HepG2 (cell line): ENCODE data around the gene INO80B. TPM values are rescaled to one million over a fixed set of nuclear protein-coding genes. Genes with fewer than 3 reads are reported as not detected.

ENCODE experiments used
- ARNT2 ChIP-seq: sonication (generic); formaldehyde crosslinking; IDR thresholded peaks from 2 replicates; pipeline ENCODE4 v1.8.0; 2022; ENCODE audit warnings: mild to moderate bottlenecking, low read depth, missing genetic modification reagents, moderate library complexity
- MBD4 ChIP-seq: IDR thresholded peaks from 2 replicates; pipeline ENCODE4 v1.6.1; 2012; ENCODE audit warnings: low read length, inconsistent platforms, borderline replicate concordance
- NFRKB ChIP-seq: fragments of 450-650 bp; IDR thresholded peaks from 2 replicates; pipeline ENCODE4 v1.6.1; 2017
- TCF7 ChIP-seq: sonication (generic); IDR thresholded peaks from 2 replicates; pipeline ENCODE4 v1.6.1; 2016; ENCODE audit warnings: antibody characterized with exemption, low read depth
- ZFX ChIP-seq: sonication (generic); formaldehyde crosslinking; IDR thresholded peaks from 2 replicates; pipeline ENCODE4 v1.4.0; 2020; ENCODE audit warnings: mild to moderate bottlenecking, low read depth, missing genetic modification reagents, moderate library complexity
- ZIK1 ChIP-seq: sonication (generic); formaldehyde crosslinking; IDR thresholded peaks from 2 replicates; pipeline ENCODE4 v1.5.0; 2020; ENCODE audit warnings: mild to moderate bottlenecking, low read depth, missing genetic modification reagents, borderline replicate concordance
- ZNF563 ChIP-seq: sonication (generic); formaldehyde crosslinking; IDR thresholded peaks from 2 replicates; pipeline ENCODE4 v1.8.0; 2022; ENCODE audit warnings: mild to moderate bottlenecking, moderate library complexity, missing genetic modification reagents
- ZNF703 ChIP-seq: sonication (generic); formaldehyde crosslinking; IDR thresholded peaks from 2 replicates; pipeline ENCODE4 v1.5.1; 2020; ENCODE audit warnings: missing genetic modification reagents, mild to moderate bottlenecking, moderate library complexity, borderline replicate concordance
- polyA plus RNA-seq, 8 experiments: library from polyadenylated mRNA; depleted of rRNA in 3 of 8; stranded (reverse) in 7 of 8; unstranded in 1 of 8; fragments of >200 nt; fragmentation: Illumina TruSeq in 4 of 8; extraction: Trizol in 4 of 8; gene quantifications; 2 replicates each; pipeline versions ENCODE4 v1.2.1 to v1.2.3, GENCODE V29; 2011 to 2016; ENCODE audit warnings: low read depth in 4 of 8, missing spikeins in 1 of 8, mixed read lengths in 1 of 8; ENCODE audit not compliant: insufficient read depth in 1 of 8
- total RNA-seq, 5 experiments: library from RNA; depleted of rRNA; stranded (reverse); fragments of >200 nt; fragmentation: Illumina TruSeq; extraction: Trizol; gene quantifications; 2 replicates each; pipeline ENCODE4 v1.2.3, GENCODE V29; 2016; ENCODE audit warnings: low read depth in 1 of 5
- TF ChIP-seq, protein P1 (sequence below): sonication (generic); formaldehyde crosslinking; IDR thresholded peaks from 2 replicates; pipeline ENCODE4 v1.8.0; 2022; ENCODE audit warnings: missing genetic modification reagents, mild to moderate bottlenecking, borderline replicate concordance
- TF ChIP-seq, protein P2 (sequence below): IDR thresholded peaks from 2 replicates; pipeline ENCODE4 v1.6.1; 2016; ENCODE audit warnings: low read depth, borderline replicate concordance
- TF ChIP-seq, protein P3 (sequence below): sonication (generic); formaldehyde crosslinking; IDR thresholded peaks from 2 replicates; pipeline ENCODE4 v1.5.0; 2020; ENCODE audit warnings: mild to moderate bottlenecking, missing genetic modification reagents, moderate library complexity
- TF ChIP-seq, protein P4 (sequence below): sonication (generic); formaldehyde crosslinking; IDR thresholded peaks from 2 replicates; pipeline ENCODE4 v1.5.1; 2020; ENCODE audit warnings: mild to moderate bottlenecking, missing genetic modification reagents, borderline replicate concordance
- TF ChIP-seq, protein P5 (sequence below), 2 experiments: sonication (generic) in 1 of 2; formaldehyde crosslinking in 1 of 2; IDR thresholded peaks; 2 replicates each; pipeline versions ENCODE4 v1.5.1 to v1.6.1; 2011 to 2020; ENCODE audit warnings: borderline replicate concordance in 1 of 2, low read depth in 1 of 2, low read length in 1 of 2, mild to moderate bottlenecking in 1 of 2, missing genetic modification reagents in 1 of 2, moderate library complexity in 1 of 2
- TF ChIP-seq, protein P6 (sequence below): sonication (generic); formaldehyde crosslinking; IDR thresholded peaks from 2 replicates; pipeline ENCODE4 v1.8.0; 2023; ENCODE audit warnings: mild to moderate bottlenecking, missing genetic modification reagents

INO80B gene
- total and polyA plus RNA-seq, 2 of the 13 experiments (the other 11 are each of a cell fraction or from before 2014, with no cell fraction given): 6.2 to 14.5 TPM

DNA sequence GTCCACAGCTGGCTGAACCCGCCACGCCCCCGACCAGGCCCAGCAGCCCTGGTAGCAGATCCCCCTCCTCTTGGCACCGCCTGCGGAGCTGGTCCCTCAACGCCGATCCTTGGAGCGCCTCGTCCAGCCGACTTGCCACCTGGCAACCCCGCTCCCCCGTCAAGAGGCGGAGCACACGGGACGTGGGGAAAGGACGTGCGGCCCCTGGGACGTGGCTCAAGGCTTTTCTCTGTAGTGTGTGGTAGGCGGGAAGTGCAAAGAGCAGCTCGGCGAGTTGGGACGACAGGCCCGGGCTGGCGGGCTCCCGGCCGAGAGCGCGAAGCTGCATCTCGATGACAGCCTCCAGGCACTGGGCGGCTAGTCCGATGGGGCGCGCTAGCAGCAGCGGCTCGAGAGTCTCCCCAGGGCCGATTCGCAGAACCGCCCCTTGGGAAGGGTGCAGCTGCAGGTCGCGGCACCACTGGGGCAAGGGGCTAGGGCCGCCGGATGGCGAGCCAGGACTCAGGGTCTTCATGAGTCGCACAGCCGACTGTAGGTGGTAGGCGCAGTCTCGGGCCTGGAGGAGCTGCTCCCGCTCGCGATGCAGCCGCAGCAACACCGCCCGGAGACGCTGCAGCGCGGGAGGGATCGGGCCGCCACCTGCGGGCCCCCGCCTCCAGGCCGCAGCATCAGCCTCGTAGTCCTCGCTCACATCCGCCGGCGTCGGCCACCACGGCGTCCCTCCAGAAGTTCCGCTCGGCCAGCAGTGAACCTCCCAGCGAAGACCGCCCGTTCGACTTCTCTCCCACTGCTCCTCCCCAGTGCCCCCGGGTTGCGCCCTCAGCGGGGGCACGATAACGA, 27.3 kb downstream of the INO80B start (continued):
- TF ChIP-seq, protein P1, sequence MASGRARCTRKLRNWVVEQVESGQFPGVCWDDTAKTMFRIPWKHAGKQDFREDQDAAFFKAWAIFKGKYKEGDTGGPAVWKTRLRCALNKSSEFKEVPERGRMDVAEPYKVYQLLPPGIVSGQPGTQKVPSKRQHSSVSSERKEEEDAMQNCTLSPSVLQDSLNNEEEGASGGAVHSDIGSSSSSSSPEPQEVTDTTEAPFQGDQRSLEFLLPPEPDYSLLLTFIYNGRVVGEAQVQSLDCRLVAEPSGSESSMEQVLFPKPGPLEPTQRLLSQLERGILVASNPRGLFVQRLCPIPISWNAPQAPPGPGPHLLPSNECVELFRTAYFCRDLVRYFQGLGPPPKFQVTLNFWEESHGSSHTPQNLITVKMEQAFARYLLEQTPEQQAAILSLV (CRISPR knock-in tag): 0 out of 2 replicates have a peak, but pooled peaks have one; percentile 23
- TF ChIP-seq, protein P2, sequence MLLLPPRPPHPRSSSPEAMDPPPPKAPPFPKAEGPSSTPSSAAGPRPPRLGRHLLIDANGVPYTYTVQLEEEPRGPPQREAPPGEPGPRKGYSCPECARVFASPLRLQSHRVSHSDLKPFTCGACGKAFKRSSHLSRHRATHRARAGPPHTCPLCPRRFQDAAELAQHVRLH (CRISPR knock-in tag): no peak
- TF ChIP-seq, protein P3, sequence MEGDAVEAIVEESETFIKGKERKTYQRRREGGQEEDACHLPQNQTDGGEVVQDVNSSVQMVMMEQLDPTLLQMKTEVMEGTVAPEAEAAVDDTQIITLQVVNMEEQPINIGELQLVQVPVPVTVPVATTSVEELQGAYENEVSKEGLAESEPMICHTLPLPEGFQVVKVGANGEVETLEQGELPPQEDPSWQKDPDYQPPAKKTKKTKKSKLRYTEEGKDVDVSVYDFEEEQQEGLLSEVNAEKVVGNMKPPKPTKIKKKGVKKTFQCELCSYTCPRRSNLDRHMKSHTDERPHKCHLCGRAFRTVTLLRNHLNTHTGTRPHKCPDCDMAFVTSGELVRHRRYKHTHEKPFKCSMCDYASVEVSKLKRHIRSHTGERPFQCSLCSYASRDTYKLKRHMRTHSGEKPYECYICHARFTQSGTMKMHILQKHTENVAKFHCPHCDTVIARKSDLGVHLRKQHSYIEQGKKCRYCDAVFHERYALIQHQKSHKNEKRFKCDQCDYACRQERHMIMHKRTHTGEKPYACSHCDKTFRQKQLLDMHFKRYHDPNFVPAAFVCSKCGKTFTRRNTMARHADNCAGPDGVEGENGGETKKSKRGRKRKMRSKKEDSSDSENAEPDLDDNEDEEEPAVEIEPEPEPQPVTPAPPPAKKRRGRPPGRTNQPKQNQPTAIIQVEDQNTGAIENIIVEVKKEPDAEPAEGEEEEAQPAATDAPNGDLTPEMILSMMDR: peak; percentile 31; the same call in 1 of the 2 replicates
- no peak for TF ChIP-seq MBD4
- peak; percentile 68 for TF ChIP-seq ZNF563
- TF ChIP-seq ARNT2 (CRISPR knock-in tag): no peak; the same call in 1 of the 2 replicates
- TF ChIP-seq, protein P4, sequence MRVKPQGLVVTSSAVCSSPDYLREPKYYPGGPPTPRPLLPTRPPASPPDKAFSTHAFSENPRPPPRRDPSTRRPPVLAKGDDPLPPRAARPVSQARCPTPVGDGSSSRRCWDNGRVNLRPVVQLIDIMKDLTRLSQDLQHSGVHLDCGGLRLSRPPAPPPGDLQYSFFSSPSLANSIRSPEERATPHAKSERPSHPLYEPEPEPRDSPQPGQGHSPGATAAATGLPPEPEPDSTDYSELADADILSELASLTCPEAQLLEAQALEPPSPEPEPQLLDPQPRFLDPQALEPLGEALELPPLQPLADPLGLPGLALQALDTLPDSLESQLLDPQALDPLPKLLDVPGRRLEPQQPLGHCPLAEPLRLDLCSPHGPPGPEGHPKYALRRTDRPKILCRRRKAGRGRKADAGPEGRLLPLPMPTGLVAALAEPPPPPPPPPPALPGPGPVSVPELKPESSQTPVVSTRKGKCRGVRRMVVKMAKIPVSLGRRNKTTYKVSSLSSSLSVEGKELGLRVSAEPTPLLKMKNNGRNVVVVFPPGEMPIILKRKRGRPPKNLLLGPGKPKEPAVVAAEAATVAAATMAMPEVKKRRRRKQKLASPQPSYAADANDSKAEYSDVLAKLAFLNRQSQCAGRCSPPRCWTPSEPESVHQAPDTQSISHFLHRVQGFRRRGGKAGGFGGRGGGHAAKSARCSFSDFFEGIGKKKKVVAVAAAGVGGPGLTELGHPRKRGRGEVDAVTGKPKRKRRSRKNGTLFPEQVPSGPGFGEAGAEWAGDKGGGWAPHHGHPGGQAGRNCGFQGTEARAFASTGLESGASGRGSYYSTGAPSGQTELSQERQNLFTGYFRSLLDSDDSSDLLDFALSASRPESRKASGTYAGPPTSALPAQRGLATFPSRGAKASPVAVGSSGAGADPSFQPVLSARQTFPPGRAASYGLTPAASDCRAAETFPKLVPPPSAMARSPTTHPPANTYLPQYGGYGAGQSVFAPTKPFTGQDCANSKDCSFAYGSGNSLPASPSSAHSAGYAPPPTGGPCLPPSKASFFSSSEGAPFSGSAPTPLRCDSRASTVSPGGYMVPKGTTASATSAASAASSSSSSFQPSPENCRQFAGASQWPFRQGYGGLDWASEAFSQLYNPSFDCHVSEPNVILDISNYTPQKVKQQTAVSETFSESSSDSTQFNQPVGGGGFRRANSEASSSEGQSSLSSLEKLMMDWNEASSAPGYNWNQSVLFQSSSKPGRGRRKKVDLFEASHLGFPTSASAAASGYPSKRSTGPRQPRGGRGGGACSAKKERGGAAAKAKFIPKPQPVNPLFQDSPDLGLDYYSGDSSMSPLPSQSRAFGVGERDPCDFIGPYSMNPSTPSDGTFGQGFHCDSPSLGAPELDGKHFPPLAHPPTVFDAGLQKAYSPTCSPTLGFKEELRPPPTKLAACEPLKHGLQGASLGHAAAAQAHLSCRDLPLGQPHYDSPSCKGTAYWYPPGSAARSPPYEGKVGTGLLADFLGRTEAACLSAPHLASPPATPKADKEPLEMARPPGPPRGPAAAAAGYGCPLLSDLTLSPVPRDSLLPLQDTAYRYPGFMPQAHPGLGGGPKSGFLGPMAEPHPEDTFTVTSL (CRISPR knock-in tag): peak; percentile 79
- no peak; the same call in 1 of the 2 replicates for TF ChIP-seq ZIK1
- TF ChIP-seq, protein P5, sequence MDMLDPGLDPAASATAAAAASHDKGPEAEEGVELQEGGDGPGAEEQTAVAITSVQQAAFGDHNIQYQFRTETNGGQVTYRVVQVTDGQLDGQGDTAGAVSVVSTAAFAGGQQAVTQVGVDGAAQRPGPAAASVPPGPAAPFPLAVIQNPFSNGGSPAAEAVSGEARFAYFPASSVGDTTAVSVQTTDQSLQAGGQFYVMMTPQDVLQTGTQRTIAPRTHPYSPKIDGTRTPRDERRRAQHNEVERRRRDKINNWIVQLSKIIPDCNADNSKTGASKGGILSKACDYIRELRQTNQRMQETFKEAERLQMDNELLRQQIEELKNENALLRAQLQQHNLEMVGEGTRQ (IDR thresholded peaks at IDR 0.05; ENCODE audit: low read depth, low read length): no peak
- TF ChIP-seq, protein P5 (CRISPR knock-in tag; IDR thresholded peaks at IDR 0.05; ENCODE audit: borderline replicate concordance): no peak
- peak; percentile 52; the same call in 1 of the 2 replicates for TF ChIP-seq ZNF703 (CRISPR knock-in tag)
- TF ChIP-seq TCF7: no peak
- no peak for TF ChIP-seq NFRKB
- TF ChIP-seq ZFX (CRISPR knock-in tag): peak; percentile 96
- TF ChIP-seq, protein P6, sequence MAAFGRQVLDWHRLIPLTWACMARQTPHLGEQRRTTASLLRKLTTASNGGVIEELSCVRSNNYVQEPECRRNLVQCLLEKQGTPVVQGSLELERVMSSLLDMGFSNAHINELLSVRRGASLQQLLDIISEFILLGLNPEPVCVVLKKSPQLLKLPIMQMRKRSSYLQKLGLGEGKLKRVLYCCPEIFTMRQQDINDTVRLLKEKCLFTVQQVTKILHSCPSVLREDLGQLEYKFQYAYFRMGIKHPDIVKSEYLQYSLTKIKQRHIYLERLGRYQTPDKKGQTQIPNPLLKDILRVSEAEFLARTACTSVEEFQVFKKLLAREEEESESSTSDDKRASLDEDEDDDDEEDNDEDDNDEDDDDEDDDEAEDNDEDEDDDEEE (CRISPR knock-in tag): peak; percentile 61
